Activated CD4-positive, alpha-beta T cell treated with anti-CD3 and anti-CD28 coated beads for 24 hours (primary cell): Measurements from ENCODE around the gene AGAP1.

ENCODE experiments used
- DNase-seq, 2 donors: peaks; one replicate each; pipeline ENCODE4 v3.0.0-alpha.2; 2020; ENCODE audit warnings: low read depth in 2 of 2

AGAP1 gene

DNA sequence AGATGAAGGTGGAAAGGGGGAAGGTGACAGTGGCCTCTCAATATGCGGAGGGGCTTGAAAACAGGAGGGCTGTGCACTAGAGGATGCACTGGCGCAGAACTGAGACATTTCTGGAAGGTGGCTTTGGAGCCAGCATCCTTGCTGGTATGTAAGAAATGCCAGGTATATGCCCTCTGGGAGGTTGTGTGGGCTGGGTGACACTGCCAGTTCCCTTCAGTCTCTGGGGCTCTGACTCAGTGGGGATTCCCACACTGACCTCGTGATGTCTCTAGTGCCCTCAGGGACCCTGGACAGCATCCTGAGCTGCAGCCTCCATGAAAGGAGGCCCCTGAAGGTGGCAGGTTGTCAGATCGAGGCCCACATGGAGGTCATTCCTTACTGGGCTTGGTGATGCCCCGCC is 74.0 kb downstream of the AGAP1 start:
- no peak for DNase-seq

DNA sequence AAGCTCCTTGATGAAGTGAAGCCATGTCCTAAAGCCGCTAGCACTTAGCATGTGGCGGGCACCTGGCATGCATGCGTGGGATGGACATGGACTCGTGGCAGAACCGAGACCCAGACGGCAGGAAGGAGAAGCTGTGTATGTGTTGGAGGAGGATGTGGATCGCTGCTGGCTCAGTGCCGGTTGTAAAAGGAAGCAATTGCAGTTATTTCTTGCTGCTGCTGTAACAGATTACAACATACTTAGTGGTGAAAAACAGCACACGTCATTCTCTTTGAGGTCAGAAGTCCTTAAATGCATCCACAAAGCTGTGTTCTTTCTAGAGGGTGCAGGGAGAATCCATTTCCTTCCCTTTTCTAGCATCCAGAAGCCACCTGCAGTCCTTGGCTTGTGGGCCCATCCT is 74.6 kb downstream of the AGAP1 start:
- DNase-seq = no peak

DNA sequence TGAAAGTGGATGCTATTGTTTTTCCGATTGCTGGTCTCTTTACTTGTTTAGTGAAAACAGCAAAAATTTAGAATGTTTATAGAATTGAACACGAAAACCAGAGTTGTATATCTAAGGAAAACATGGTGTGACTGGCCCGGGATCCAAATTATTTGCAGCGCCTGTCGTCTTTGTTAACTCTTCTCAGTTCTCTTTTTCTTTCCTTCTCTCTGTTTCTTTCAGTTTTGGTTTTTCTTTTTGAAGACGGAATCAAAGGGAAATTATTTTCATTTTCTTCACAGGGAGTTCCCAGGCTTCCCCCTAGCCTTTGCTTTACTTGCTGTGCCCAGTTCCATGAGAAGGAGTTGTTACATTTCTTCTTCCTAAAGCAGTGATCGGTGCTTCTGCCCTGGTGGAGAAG is 76.0 kb downstream of the AGAP1 start:
- DNase-seq = no peak

DNA sequence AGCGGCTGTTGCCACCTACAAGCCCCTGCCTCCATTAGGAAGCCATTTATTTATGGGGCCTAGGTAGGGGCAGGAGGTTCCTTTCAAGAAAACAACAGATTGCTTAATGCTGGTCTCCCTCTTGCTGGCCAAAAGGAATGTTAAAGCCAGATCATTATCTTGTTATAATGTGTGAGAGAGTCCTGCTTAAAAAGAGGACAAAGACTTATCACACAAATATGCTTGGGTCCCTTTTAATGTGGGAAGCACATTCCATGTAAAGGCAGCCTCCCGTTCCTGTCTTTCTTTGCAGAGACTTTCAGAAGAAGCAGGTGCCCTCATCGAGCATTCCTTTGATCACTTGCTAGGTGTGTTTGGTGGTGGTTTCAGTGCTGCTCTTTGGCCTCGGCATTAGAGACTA is 76.4 kb downstream of the AGAP1 start:
- DNase-seq = no peak

DNA sequence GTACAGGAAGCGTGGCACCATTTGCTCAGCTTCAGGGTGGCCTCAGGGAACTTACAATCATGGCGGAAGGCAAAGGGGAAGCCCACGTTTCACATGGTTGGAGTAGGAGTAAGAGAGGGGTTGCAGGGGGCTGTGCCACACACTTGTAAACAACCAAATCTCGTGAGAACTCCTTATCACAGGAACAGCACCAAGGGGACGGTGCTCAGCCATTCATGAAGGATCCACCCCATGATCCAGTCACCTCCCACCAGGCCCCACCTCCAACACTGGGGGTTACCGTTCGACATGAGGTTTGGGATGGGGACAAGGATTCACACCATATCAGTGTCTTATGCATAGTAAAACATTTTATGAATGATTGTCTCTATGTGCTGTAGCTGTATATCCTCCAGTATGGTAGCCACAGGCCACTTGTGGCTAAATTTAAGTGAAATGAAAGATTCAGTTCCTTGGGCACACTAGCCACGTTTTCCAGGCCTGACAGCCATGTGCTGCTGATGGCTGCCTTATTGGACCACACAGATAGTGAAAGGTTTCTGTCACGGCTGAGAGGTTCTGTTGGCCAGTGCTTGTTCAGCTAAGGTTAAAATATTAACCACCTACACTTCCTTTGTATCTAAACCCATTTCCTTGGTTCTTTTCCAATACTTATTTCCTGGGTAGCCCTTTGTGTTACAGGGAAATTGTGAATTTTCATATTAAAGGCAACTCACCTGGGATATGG is 77.3 kb downstream of the AGAP1 start:
- DNase-seq = no peak

DNA sequence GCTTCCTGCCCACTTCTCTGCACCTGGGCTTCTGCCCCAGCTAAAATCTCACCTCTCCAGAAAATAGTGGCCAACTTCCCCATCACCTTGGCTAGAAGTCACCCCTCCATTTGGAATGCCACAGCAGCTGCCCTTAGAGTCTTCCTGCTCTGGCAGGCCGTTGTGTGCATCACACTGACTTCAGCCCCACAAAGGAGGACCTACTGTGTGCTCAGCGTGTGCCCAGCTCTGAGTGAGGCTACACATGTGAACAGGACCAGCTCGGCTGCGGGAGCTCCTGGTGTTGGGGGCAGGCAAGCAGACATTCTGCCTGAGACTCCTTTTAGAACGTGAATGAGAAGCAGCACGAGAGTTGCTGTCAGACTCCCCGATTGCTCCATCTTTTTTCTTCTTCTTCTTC is 78.7 kb downstream of the AGAP1 start:
- no peak for DNase-seq

DNA sequence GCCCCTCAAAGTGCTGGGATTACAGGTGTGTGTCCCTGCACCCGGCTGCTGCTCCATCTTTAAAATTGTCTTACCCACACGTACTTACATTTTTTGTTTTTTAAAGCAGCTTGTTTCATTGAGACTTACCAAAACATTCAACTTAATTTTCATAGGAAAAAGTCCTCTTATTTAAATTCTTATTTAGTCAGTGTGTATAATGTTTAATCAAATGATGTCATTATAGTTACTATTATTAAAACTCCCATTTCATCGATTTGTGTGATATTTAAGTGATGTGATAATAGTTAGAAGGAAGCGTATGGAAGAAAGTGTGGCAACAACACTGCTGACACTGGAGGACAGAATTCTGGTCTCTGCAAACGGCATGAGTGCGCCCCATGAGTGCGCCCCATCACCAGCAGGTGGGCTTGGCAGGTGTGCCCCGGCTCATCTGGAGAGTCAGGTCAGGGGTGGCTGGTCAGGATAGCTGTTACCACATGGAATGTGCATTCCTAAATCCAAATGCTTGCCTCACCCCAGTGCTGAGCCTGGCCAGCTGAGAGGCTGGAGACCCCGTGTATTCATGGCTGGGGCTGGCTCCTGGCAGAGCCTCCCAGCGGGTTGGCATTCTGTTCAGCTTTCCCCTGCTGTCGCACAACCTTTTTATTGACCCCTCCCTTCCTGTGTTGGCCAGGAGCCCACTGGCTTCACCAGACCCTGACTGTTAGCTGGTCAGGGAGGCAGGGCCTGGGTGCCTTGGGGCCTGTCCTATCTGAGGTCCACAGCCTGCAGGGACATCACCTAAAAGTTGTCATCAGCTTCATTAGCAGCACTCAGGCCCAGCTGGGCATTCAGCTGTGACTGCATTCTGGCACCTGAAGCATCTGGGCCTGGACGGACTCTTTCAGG is 79.7 kb downstream of the AGAP1 start:
- DNase-seq = no peak

DNA sequence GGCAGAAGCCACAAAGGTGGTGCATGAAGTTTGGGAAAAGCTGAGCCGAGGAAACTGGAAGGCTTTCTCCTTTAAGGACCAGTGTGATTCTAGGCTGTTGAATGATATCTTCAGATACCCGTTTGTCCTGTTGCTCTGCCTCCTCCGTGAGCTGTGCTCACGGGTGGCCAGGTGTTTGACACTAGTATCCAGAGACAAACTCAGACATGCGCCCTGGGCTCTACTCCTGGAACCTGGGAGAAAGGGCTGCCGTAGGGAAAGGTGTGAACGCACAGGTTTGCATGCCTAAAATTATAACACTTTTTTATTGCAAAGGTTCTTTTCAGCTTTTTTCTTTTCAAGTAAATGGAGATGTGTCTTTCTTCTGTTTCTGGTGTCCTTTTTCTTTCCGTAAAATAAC is 81.6 kb downstream of the AGAP1 start:
- DNase-seq = no peak

DNA sequence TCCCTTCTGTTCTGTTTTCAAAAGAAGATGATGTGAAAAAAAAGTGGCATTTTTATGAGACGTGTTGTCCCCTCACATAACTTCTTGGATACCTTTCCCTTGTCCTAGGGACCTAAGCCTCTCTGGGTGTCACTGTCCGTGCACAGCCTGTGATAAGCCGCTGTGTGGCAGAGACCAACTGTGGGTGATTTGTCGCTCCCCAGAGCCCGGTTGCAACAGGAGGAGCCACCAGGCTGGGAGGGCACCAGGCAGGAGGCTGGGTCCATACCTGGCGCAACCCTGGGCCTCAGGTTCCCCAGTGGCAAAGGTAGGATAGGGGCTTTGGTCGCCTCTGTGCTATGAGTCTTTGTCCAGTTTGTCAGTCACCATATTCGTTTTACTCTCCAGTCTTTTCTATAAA is 82.1 kb downstream of the AGAP1 start:
- DNase-seq = no peak

DNA sequence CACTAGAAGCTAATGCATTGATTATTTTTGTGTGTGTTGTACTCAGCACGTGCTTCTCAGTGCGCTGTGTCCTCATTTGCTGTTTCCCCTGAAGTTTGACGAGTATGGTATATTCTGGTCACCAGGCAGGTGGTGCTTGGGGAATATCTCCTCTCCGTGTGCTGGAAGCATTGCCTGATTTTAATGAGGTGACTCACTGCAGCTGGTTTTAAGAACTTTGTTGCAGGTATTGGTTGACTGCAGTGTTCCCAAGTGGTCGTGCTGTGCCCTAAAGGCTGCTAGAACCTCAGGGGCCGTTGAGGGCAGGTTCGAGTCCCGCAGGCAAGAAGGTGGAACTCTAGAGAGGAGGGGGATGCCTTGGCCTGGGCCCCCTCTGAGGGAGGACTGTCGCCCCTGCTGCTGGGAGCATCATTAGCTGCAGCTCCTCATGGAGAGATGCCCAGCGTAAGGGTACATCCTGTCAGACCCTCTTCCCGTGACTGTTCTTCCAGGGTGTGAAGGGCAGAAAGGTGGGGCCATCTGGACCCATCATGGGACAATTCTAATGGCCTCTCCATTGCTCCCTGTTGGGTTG is 82.6 kb downstream of the AGAP1 start:
- no peak for DNase-seq

DNA sequence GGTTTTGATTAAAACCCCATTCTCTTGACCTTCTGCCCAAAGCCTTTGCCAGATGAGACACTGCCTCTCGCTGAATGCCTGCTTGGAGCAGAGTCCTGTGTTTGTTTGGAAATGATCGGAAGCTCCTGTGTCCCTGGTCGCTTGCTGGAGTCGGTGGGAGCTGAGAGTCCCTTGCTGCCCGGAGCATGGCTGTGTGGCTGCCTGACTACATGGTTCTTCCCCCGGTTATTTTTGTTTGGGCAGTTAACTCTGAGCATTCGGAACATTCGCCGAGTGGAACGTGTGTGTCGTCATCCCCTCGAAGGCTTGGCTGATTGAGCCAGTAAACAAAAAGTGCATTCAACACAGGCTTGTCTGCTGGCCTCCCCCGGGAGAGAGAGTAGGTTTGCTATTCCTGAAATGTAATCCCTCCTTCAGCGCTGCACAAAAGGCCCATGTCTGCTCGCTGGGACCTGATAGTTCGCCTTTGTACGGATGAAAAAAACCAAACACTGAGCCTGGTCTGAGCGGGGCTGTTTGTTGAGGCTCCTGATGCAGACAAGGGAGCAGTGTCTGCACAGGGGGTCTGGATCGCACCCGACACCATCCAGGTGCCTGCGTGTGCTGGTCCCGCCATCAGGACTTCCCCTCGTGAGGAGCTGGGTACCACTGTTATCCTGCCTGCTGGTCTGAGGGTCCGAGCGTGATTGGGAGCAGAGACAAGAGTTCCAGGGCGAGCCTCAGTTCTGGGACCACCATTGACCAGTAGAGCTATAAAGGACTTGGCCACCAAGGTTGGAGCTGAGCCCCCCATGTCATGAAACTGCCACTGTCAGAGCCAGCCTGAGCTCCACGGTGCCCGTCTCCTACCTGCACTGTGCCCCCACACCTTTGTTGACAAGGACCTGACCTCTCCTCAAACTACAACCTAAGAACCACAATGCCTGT is 83.8 kb downstream of the AGAP1 start:
- DNase-seq = no peak

DNA sequence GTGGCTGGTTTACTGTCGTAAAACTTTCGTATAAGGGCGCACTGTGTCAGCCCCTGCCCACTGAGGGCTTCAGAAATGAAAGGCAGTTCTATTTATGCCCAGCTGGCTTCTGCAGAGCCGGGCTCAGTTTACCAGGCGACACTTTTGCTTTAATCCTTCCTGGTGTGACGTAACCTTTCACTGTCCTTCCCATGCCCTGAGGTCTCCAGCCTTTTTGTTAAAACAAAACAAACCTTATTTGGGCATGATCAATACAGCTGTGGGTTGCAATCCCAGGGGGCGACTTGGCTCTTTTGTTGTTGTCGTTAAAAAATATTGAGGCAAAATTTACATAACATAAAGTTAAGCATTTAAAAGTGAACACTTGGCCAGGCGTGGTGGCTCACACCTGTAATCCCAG is 85.3 kb downstream of the AGAP1 start:
- no peak for DNase-seq

DNA sequence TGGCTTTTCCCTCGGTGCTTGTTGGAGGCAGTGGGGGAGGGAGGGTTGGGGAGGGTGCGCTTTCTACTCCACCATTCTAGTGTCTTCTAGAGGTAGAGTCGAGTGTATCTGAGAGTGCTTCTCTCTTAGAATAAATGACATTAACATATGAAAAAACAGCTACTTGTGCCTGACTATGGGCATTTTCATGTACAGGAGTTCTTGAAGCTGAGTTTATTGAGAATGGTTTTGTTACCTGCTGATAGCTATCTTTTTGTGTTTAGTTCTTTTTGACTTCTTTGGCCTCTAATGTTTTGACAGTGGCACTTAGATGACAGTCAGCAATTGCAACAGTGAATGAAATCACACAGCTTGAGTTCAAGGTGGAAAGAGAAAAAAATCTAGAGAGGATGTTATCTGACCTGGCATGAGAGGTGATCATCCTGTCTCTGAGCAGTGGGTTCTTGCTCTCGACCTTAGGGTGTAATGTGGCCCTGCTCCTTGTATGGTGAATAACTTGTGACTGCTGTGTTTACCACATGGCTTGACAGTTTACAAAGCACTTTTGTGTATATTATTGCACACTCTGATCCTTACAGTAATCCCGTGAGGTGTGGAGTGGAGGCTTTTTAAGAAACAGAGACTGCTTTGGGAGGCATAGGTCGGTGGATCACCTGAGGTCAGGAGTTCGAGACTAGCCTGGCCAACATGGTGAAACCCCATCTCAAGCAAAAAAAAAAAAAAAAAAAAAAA is 86.7 kb downstream of the AGAP1 start:
- DNase-seq = no peak

DNA sequence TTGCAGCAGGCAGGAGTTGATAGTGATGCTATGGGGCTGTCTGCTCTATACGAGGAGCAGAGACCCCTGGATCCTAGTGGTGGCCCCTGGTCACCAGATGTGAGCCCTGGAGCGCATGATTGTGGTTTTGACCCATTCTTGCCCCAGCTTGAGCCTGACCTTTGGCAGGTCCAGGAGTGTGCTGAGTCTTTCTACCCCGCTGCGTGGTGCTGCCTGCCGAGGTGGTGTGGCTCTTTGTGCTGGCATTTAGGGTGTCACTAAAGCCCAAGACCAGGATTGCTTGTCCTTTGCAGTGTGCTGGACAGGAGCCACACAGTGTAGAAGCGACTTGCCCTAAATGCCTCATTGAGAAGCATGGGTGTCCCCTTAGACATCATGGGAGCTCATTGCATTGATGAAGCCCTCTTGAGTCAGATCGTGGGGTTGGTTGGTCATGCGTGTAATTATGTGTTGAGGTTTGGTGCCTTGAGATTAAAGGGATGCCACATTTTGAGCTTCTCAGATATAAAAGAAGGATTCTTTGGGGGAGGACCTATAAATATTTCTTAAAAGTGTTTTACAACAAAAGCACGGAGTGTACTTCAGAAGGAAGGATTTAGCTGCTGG is 88.3 kb downstream of the AGAP1 start:
- DNase-seq = no peak

DNA sequence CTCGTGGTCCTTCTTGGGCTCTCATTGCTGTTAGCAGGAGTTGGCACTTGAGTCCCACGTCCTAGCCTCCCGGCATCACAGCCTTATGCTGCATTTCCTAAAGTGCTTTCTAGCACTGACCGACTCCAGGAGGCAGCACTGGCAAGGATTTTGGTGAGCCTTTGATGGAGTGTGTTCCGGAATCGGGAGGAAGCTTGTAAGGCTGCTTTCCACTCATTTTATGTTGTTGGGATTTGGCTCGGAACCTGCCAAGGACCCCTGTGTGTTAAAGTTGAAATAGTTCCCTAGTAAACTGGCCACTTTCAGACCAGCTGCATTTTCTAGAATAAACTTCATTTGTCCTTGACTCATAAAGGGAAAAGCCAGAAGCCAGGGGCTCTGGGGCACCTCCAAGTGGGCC is 88.9 kb downstream of the AGAP1 start:
- DNase-seq = no peak

DNA sequence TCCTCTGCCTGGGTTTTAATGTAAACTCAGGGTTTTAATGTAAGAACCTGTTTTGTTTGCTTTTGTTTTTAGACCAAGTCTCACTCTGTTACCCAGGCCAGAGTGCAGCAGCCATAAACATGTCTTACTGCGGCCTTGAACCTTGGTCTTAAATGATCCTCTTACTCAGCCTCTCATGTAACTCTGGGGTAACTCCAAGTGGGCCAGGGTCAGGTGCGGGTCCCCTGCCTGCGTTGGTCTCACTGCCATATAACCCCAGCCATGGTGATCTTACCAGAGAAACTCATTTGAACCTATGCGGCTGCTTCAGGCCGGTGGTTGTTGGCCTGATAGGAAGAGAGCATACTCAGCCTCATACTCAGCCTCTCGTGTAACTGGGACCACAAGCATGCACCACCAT is 89.3 kb downstream of the AGAP1 start:
- DNase-seq = no peak

DNA sequence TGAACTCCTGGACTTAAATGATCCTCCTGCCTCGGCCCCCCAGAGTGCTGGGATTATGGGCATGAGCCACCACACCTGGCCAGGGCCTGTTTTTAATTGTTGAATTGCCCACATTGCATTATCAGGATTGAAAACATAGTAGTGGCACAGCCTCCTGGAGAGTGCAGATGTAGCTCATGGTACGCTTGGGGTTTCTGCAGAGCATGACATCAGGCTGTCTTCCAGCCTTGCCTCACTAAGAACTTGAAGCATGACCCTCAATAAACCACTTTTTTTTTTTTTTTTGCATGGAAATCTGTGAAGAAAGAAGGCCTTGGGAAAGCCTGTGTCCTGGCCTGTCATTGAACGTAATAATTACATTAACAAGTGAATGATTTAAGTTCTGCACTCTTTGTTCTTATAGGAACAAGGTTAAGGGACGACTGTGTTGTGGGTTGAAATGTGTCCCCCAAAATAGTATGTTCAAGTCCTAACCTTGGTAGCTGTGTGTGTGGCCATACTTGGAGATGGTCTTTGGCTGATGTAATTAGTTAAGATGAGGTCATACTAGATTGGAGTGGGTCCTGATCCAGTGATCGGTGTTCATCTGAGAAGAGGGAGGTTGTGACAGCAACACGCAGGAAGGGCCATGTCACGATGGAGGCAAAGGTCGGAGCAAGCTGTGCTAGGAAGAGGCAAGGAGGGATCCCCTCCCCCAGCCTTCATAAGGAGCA is 90.2 kb downstream of the AGAP1 start:
- no peak for DNase-seq

DNA sequence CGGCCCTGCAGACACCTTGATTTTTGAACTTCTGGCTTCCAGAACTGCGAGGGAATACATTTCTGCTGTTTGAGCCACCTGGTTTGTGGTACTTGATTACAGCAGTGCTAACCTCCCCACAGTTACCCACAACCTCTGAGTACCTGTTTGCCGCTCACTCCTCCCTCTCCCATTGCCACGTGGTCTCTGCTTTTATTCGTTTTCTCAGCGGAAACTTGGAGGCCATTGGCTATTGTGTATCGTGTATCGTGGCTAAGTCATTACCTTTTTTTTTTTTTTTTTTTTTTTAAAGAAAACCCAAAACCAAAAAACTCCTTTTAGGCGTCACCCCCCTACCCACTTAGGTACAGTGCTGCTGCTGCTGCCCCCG is 90.8 kb downstream of the AGAP1 start:
- DNase-seq = no peak

DNA sequence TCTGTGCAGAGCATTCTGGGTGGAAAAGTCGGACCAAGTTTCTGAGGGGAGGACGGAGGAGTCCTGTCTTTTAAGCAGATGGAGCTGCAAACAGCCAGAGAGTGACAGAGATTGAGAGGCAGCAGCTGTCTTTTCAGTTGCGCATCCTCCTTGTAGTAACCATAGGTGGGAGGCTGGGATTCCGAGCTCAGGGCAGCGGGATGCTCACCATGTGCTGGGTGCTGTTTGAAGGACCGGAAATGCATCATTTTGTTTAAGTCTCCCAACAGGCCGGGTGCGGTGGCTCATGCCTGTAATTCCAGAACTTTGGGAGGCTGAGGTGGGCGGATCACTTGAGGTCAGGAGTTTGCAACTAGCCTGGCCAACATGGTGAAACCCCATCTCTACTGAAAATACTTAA is 93.4 kb downstream of the AGAP1 start:
- no peak for DNase-seq

DNA sequence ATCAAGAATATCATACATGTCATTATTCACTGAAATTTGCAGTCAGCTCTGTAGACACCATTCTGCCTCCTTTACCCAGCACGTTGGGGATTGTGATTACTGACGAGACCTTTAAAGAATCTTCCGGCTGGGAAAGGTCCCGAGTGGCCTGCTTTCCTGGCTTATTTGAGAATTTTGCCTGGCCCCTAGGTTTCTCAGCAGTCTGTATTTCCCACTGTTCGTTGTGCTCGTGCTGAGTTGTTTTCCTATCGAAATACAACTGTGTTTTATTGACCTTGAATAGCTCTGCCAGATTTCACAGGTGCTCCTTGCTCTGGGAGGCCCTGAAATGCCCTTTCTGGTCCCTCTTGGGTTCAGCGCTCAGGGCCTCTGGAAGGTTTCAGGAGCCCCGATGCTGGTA is 94.9 kb downstream of the AGAP1 start:
- no peak for DNase-seq
